ENCODE data around the gene CEP83.

The CEP83 gene

GRCh38 chr12:94338006-94338794 lies 121.5 kb downstream of the CEP83 start:
- no peak for TF ChIP-seq CTCF (conservative IDR thresholded peaks at IDR 0.05; ENCODE audit: low read length)

GRCh38 chr12:94336211-94336925 lies 123.3 kb downstream of the CEP83 start:
- peak; percentile 3 for DNase-seq (ENCODE audit: low read depth)
- no peak for TF ChIP-seq CTCF (conservative IDR thresholded peaks at IDR 0.05; ENCODE audit: low read length)
- no peak overlapping the region for H3K4me3 ChIP-seq (ENCODE audit: low read length)

More at GRCh38 chr12:94338006-94338794, 121.5 kb downstream of the CEP83 start:
- no peak for DNase-seq (ENCODE audit: low read depth)
- no peak overlapping the region for H3K4me3 ChIP-seq (ENCODE audit: low read length)

- no peak for TF ChIP-seq CTCF (conservative IDR thresholded peaks at IDR 0.05; ENCODE audit: low read length)
- DNase-seq (ENCODE audit: low read depth), result no peak
Observed at GRCh38 chr12:94333396-94333795, 126.3 kb downstream of the CEP83 start.

GRCh38 chr12:94329366-94329765 lies 130.3 kb downstream of the CEP83 start:
- H3K4me3 ChIP-seq (ENCODE audit: low read length), result no peak overlapping the region
- DNase-seq (ENCODE audit: low read depth), result no peak

More at GRCh38 chr12:94333396-94333795, 126.3 kb downstream of the CEP83 start:
- no peak overlapping the region for H3K4me3 ChIP-seq (ENCODE audit: low read length)

GRCh38 chr12:94327809-94328208 lies 131.9 kb downstream of the CEP83 start:
- DNase-seq (ENCODE audit: low read depth), result no peak
- no peak for TF ChIP-seq CTCF (conservative IDR thresholded peaks at IDR 0.05; ENCODE audit: low read length)
- H3K4me3 ChIP-seq (ENCODE audit: low read length), result no peak overlapping the region

More at GRCh38 chr12:94329366-94329765, 130.3 kb downstream of the CEP83 start:
- 0 out of 2 replicates have a peak, but pooled peaks have one; percentile 5 for TF ChIP-seq CTCF (conservative IDR thresholded peaks at IDR 0.05; ENCODE audit: low read length)

- TF ChIP-seq CTCF (conservative IDR thresholded peaks at IDR 0.05; ENCODE audit: low read length), result no peak
- no peak overlapping the region for H3K4me3 ChIP-seq (ENCODE audit: low read length)
- peak; percentile 60 for DNase-seq (ENCODE audit: low read depth)
Observed at GRCh38 chr12:94326727-94327126, 132.9 kb downstream of the CEP83 start.

All from AG10803 (cell line).